GM23248 (cell line): Measurements from ENCODE around the gene MACF1.

Experiments
- EZH2 ChIP-seq: fragments of 200-600 bp; sonication (generic); IDR thresholded peaks from 2 replicates; pipeline ENCODE4 v1.6.1; 2018; ENCODE audit warnings: antibody characterized with exemption, mild to moderate bottlenecking; ENCODE audit not compliant: insufficient read depth, poor library complexity, severe bottlenecking
- EZH2phosphoT487 ChIP-seq: fragments of 200-600 bp; sonication (generic); IDR thresholded peaks from 2 replicates; pipeline ENCODE4 v1.6.1; 2018; ENCODE audit warnings: antibody characterized with exemption, moderate library complexity, mild to moderate bottlenecking, low read depth; ENCODE audit not compliant: insufficient read depth

DNA sequence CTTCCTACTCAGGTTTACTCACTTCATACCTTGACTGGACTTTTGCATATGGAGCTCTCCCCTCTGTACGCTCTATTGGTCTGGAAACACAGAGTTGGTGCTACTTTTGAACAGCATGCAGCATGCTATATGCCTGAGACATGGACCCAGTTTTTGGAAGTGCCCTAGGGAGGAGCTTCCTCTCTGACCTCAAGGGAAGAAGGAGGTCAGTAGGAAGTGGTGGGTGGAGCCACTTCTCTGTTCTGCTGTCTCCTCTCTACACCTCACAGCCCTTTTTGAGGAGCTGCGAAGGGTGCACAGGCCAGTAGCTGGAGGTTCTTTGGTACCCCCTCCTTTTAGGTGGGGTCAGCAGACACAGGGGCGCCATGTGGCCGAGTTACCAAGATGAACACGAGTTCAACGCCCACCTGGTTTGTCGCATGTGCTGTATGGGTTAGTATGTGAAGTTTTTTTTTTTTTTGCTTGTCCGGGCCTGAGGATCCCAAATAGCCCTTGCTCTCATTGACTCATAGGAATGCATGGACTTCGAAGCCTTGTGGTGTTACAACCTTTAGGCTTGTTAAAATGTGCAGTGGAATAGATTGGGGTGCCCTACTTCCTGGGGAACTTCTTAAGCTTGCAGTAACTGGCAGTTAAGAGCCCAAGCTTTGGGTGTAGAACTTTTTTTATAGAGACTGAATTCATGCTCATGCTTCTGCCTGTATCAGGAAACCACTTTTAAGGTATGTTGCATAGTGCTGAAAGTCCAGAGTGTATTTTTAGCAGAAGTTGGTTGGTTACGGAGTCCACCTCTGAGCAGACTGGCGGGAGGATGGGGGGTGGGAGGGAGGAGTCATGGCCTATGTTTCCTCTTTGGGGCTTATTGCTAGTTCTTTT is 10.7 kb downstream of the MACF1 start:
- TF ChIP-seq EZH2 = no peak
- no peak for TF ChIP-seq EZH2phosphoT487
